GM23338 (cell line): ENCODE data around the gene SHISAL1.

Source experiments
- CREB1 ChIP-seq: fragments of 250-450 bp; sonication (Bioruptor Pico); IDR thresholded peaks from 2 replicates; pipeline ENCODE4 v1.5.0; 2020; ENCODE audit warnings: low read depth, mild to moderate bottlenecking, moderate library complexity
- CTCF ChIP-seq, 2 experiments: fragments of 200-600 bp in 1 of 2; sonication (generic) in 1 of 2; conservative IDR thresholded peaks; 2 replicates each; pipeline versions ENCODE4 v1.5.1 to v1.6.1; 2016 to 2017; ENCODE audit warnings: antibody characterized with exemption in 2 of 2, low read depth in 2 of 2, mild to moderate bottlenecking in 2 of 2, moderate library complexity in 1 of 2
- EZH2 ChIP-seq: fragments of 200-600 bp; sonication (generic); IDR thresholded peaks from one replicate; pipeline ENCODE4 v1.8.0; 2017; ENCODE audit warnings: antibody characterized with exemption, mild to moderate bottlenecking, low read depth; ENCODE audit not compliant: unreplicated experiment
- EZH2phosphoT487 ChIP-seq: fragments of 200-600 bp; sonication (generic); IDR thresholded peaks from one replicate; pipeline ENCODE4 v1.8.1; 2018; ENCODE audit warnings: antibody characterized with exemption; ENCODE audit not compliant: unreplicated experiment
- JUNB ChIP-seq: IDR thresholded peaks from one replicate; pipeline ENCODE4 v1.6.1; 2016; ENCODE audit warnings: antibody characterized with exemption; ENCODE audit not compliant: unreplicated experiment
- POLR2AphosphoS5 ChIP-seq: IDR thresholded peaks from 2 replicates; pipeline ENCODE4 v1.6.1; 2016; ENCODE audit warnings: antibody characterized with exemption, low read depth

GRCh38 chr22:44246615-44247326, 66.0 kb downstream of the SHISAL1 start:
- TF ChIP-seq CTCF (conservative IDR thresholded peaks at IDR 0.05; ENCODE audit: low read depth in 2 of 2) (no peak), EZH2 (no peak), CREB1 (no peak), POLR2AphosphoS5 (no peak), EZH2phosphoT487 (no peak), JUNB (no peak)
